Hepatocyte (in vitro differentiated cells): ENCODE measurements around the gene GHR. TPM values are rescaled to one million over a fixed set of nuclear protein-coding genes. Genes with fewer than 3 reads are reported as not detected.
A peak's percentile ranks its signal among the peaks of the same experiment; 100 is the strongest.

ENCODE experiments used
- DNase-seq: peaks from one replicate; pipeline ENCODE4 v3.0.0-alpha.2; 2016; ENCODE audit warnings: low spot score
- H2AFZ ChIP-seq: fragments of 200-600 bp; sonication (generic); 2 replicates; pipeline ENCODE4 v1.6.0; 2016; ENCODE audit warnings: antibody characterized with exemption, mild to moderate bottlenecking
- H3K27ac ChIP-seq: fragments of 200-600 bp; sonication (generic); 2 replicates; pipeline ENCODE4 v1.5.1; 2016; ENCODE audit warnings: mild to moderate bottlenecking
- H3K27me3 ChIP-seq: fragments of 200-600 bp; sonication (generic); 2 replicates; pipeline ENCODE4 v1.6.1; 2016
- H3K36me3 ChIP-seq: fragments of 200-600 bp; sonication (generic); replicated peaks from 2 replicates; pipeline ENCODE4 v1.5.1; 2016; ENCODE audit warnings: low read depth; ENCODE audit not compliant: insufficient read depth
- H3K4me1 ChIP-seq: fragments of 200-600 bp; sonication (generic); 2 replicates; pipeline ENCODE4 v1.5.1; 2016; ENCODE audit warnings: mild to moderate bottlenecking, moderate library complexity; ENCODE audit not compliant: insufficient read depth
- H3K4me2 ChIP-seq: fragments of 200-600 bp; sonication (generic); 2 replicates; pipeline ENCODE4 v1.6.0; 2016
- H3K4me3 ChIP-seq: fragments of 200-600 bp; sonication (generic); 2 replicates; pipeline ENCODE4 v1.5.1; 2016; ENCODE audit warnings: mild to moderate bottlenecking
- H3K79me2 ChIP-seq: fragments of 200-600 bp; sonication (generic); 2 replicates; pipeline ENCODE4 v1.6.0; 2017; ENCODE audit warnings: mild to moderate bottlenecking
- H3K9me2 ChIP-seq: fragments of 200-600 bp; sonication (generic); replicated peaks from 2 replicates; pipeline ENCODE4 v1.6.0; 2017; ENCODE audit warnings: mild to moderate bottlenecking; ENCODE audit not compliant: insufficient read depth
- H3K9me3 ChIP-seq: fragments of 200-600 bp; sonication (generic); 2 replicates; pipeline ENCODE4 v1.5.1; 2016; ENCODE audit warnings: low read depth, mild to moderate bottlenecking
- H4K20me1 ChIP-seq: fragments of 200-600 bp; sonication (generic); 2 replicates; pipeline ENCODE4 v1.6.0; 2016; ENCODE audit warnings: mild to moderate bottlenecking; ENCODE audit not compliant: insufficient read depth, poor library complexity, severe bottlenecking
- EZH2 ChIP-seq: fragments of 200-600 bp; sonication (generic); IDR thresholded peaks from 2 replicates; pipeline ENCODE4 v1.6.1; 2016; ENCODE audit warnings: antibody characterized with exemption, mild to moderate bottlenecking, borderline replicate concordance
- EZH2phosphoT487 ChIP-seq: fragments of 200-600 bp; sonication (generic); IDR thresholded peaks from one replicate; pipeline ENCODE4 v1.6.1; 2018; ENCODE audit warnings: antibody characterized with exemption, mild to moderate bottlenecking, low read depth, moderate library complexity; ENCODE audit not compliant: unreplicated experiment, severe bottlenecking
- WGBS: methylation state at CpG from one replicate; pipeline ENCODE4 v1.1.6; 2016; ENCODE audit warnings: low lambda C conversion rate; ENCODE audit errors: missing lambda C conversion rate; 5-methylcytosine and 5-hydroxymethylcytosine counted together
- polyA plus RNA-seq: library from polyadenylated mRNA; unstranded; fragments of >200 nt; fragmentation: Nextera tagmentation; extraction: Ambion mirVana; gene quantifications from 2 replicates; pipeline ENCODE4 v1.2.1, GENCODE V29; 2016
- total RNA-seq: library from RNA; depleted of rRNA; stranded (reverse); fragments of >200 nt; gene quantifications from 2 replicates; pipeline ENCODE4 v1.2.3, GENCODE V29; 2014
- TF ChIP-seq, protein P1 (sequence below): fragments of 200-600 bp; sonication (generic); IDR thresholded peaks from 2 replicates; pipeline ENCODE4 v1.5.1; 2016; ENCODE audit warnings: antibody characterized with exemption, mild to moderate bottlenecking; ENCODE audit not compliant: poor library complexity

Gene GHR
- total and polyA plus RNA-seq, 2 experiments from 2014 or later: 14.4 to 24.3 TPM

DNA sequence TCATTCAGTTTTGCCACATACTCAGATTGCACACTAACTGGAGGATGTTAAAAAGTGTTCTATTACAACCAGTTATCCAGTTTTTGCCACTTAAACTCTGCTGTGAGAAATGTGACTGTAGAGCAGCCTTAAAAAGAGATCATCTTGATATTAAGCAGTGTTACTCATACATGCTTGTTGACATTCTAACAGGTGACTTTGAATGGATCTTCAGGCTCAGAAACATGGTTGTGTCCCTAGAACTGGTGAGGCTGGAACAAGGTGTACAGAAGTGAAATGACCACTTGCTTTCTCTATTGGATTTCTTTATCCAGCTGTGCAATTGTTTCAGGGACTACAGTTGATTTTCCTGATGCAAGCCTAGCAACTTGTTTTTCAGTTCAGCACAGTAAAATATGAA is 167.3 kb downstream of the GHR start:
- Histone ChIP-seq H3K4me2 (peak overlapping the region; percentile 66), H2AFZ (no peak overlapping the region), H3K27ac (peak overlapping the region; percentile 46), H3K4me3 (no peak overlapping the region), H4K20me1 (no peaks in the 10 kb centered on the region), H3K27me3 (no peaks in the 10 kb centered on the region), H3K4me1 (peaks cover 35% of the 10 kb centered on the region), H3K9me2 (no peaks in the 10 kb centered on the region), H3K79me2 (peaks cover 7% of the 10 kb centered on the region), H3K36me3 (no peaks in the 10 kb centered on the region), H3K9me3 (no peaks in the 10 kb centered on the region)
- no peak for TF ChIP-seq EZH2phosphoT487
- TF ChIP-seq, protein P1, sequence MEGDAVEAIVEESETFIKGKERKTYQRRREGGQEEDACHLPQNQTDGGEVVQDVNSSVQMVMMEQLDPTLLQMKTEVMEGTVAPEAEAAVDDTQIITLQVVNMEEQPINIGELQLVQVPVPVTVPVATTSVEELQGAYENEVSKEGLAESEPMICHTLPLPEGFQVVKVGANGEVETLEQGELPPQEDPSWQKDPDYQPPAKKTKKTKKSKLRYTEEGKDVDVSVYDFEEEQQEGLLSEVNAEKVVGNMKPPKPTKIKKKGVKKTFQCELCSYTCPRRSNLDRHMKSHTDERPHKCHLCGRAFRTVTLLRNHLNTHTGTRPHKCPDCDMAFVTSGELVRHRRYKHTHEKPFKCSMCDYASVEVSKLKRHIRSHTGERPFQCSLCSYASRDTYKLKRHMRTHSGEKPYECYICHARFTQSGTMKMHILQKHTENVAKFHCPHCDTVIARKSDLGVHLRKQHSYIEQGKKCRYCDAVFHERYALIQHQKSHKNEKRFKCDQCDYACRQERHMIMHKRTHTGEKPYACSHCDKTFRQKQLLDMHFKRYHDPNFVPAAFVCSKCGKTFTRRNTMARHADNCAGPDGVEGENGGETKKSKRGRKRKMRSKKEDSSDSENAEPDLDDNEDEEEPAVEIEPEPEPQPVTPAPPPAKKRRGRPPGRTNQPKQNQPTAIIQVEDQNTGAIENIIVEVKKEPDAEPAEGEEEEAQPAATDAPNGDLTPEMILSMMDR: no peak
- no peak for DNase-seq

DNA sequence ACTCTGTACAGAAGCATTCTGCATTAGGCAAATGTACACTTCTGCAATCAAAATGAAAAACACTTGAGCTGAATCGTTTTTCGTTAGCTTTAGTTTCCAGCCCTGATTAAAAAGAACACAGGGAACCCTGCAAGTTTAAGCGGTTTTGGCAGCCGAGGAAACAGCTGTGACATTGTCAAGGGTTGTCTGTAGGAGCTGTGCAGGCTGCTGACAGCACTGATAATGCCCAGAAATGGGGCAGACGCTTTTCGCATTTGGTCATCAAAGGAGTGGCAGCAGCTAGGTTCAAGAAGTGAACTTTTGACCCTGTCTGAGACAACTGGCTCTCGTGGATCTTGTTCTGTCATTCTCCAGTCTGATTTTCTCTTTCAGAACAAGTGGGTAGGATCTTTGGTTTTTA is 167.8 kb downstream of the GHR start:
- no peak overlapping the region for H3K4me3 ChIP-seq
- no peak overlapping the region for H2AFZ ChIP-seq
- H3K79me2 ChIP-seq: peaks cover 7% of the 10 kb centered on the region
- no peaks in the 10 kb centered on the region for H4K20me1 ChIP-seq
- peak; percentile 57 for DNase-seq
- H3K9me3 ChIP-seq: no peaks in the 10 kb centered on the region
- WGBS: 11% methylated on average over 7 of the region's 7 CpGs
- no peaks in the 10 kb centered on the region for H3K36me3 ChIP-seq
- no peak for TF ChIP-seq EZH2phosphoT487
- TF ChIP-seq EZH2: no peak
- TF ChIP-seq, protein P1: no peak
- H3K27me3 ChIP-seq: no peaks in the 10 kb centered on the region
- peak overlapping the region; percentile 46 for H3K27ac ChIP-seq
- H3K4me1 ChIP-seq: peaks cover 35% of the 10 kb centered on the region
- no peaks in the 10 kb centered on the region for H3K9me2 ChIP-seq
- peak overlapping the region; percentile 66 for H3K4me2 ChIP-seq

DNA sequence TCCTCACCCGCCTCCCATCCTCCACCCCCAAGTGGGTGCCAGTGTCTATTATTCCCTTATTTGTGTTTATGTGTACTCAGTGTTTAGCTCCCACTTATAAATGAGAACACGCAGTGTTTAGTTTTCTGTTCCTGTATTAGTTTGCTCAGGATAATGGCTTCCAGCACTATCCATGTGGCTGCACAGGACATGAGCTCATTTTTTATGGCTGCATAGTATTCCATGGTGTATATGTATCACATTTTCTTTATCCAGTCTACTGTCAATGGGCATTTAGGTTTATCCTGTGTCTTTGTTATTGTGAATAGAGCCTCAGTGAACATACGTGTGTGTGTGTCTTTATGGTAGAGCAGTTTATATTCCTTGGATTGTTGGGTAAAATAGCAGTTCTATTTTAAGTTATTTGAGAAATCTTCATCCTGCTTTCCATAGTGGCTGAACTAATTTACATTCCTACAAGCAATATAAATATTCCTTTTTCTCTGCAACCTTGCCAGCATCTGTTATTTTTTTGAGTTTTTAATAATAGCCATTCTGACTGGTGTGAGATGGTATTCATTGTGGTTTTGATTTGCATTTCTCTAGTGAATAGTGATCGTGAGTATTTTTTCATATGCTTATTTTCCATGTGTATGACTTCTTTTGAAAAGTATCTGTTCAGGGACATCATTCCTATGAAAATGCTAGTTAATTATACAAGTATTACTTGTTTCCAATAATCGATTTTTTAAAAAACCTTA is 169.3 kb downstream of the GHR start:
- TF ChIP-seq EZH2phosphoT487: no peak
- TF ChIP-seq, protein P1: no peak
- TF ChIP-seq EZH2: no peak
- H3K36me3 ChIP-seq: no peaks in the 10 kb centered on the region
- H3K9me2 ChIP-seq: no peaks in the 10 kb centered on the region
- no peak overlapping the region for H2AFZ ChIP-seq
- no peaks in the 10 kb centered on the region for H3K27me3 ChIP-seq
- DNase-seq: no peak
- no peak overlapping the region for H3K4me3 ChIP-seq
- H3K79me2 ChIP-seq: peaks cover 10% of the 10 kb centered on the region
- no peak overlapping the region for H3K27ac ChIP-seq
- H3K4me1 ChIP-seq: peaks cover 23% of the 10 kb centered on the region
- 94% methylated on average over 5 of the region's 5 CpGs for WGBS
- H3K4me2 ChIP-seq: no peak overlapping the region
- H4K20me1 ChIP-seq: no peaks in the 10 kb centered on the region
- no peaks in the 10 kb centered on the region for H3K9me3 ChIP-seq
